Suppressor macrophage treated with lipopolysaccharide for 4 hours (primary cell): ENCODE measurements around the gene ITGBL1.

ENCODE experiments used
- DNase-seq: peaks from one replicate; pipeline ENCODE4 v3.0.0-alpha.2; 2020

Gene ITGBL1, protein sequence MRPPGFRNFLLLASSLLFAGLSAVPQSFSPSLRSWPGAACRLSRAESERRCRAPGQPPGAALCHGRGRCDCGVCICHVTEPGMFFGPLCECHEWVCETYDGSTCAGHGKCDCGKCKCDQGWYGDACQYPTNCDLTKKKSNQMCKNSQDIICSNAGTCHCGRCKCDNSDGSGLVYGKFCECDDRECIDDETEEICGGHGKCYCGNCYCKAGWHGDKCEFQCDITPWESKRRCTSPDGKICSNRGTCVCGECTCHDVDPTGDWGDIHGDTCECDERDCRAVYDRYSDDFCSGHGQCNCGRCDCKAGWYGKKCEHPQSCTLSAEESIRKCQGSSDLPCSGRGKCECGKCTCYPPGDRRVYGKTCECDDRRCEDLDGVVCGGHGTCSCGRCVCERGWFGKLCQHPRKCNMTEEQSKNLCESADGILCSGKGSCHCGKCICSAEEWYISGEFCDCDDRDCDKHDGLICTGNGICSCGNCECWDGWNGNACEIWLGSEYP

DNA sequence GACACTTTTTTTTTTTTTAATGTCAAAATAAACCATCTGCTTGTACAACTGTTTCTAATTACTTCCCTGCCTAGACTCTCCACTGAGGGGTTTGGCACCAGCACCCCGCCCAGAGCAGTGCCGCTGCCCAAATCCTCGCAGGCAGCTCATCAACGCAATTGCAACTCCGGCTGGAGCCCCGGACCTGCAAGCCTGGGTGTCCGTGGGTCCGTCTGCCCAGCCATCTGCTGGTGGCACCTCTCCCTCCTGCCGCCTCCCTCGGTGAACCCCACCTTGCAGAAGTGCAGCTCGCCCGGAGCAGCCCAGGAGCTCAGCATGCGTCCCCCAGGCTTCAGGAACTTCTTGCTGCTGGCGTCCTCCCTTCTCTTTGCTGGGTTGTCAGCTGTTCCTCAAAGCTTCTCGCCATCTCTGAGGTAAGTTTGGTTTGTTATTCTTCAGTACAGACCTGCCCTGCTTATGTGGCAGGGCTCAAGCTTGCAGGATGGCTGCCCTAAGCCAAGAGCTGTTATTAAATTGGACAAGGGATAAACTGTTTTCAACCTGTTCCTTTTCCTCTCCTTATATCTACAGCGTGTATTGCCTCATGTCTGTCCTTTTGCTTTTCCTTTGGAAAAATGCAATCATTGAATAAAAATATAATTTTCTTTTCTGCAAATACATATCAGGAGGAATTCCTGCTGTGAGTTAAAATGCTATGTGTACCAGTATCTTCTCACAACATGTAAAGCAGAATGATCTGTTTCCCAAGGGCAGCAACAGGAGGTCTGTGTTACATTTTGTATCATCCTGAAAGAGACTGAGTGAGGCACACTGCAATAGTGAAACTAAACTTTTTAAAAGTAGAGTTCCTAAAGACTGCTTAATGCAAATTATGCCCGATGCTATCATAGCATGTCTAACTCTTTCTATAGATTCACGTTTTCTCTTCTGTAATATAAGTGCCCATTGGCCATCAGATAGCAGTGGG is at the start of gene ITGBL1:
Gene ITGBL1 (plus strand): TSS at position 157 of the 967 bp plus-strand sequence. CDS start 159 bp downstream, at position 316.
- no peak for DNase-seq

DNA sequence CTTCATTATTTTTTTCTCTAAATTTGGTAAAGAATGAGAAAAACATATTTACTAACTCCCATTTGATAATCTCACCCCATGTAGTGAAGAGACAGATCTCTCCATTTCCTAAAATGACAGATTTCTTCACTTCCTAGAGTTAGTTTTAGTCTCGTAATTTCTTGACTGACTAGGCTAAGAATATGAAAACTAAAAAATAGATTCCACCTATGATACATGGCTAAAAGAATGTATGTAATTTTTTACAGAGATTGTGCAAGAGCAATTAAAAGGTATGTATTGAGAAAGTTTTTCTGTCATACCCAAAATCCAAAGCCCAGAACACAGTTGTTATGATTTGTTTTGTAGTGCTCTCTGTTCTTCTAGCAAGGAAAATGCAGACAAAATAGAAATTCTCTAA is 45.7 kb upstream of the ITGBL1 start:
- no peak for DNase-seq

DNA sequence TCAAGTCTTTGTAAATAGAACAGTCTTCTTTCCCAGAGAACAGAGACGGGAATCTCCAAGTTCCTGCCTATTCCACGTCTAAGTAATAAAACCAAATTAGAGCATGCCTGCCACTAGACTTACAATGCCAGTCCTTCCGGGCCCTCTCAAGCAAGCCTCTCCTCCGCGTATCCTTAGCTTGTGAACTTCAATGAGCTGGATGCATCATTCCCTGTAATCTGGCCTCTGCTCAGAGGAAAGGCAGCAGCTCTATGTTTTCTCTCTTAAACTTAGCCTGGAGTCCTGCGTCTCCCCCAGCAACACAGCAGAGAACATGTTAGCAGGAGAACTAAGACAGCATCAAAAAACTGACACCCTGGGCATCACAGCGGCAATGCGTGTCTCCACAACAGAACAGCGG is 44.3 kb upstream of the ITGBL1 start:
- DNase-seq: no peak

DNA sequence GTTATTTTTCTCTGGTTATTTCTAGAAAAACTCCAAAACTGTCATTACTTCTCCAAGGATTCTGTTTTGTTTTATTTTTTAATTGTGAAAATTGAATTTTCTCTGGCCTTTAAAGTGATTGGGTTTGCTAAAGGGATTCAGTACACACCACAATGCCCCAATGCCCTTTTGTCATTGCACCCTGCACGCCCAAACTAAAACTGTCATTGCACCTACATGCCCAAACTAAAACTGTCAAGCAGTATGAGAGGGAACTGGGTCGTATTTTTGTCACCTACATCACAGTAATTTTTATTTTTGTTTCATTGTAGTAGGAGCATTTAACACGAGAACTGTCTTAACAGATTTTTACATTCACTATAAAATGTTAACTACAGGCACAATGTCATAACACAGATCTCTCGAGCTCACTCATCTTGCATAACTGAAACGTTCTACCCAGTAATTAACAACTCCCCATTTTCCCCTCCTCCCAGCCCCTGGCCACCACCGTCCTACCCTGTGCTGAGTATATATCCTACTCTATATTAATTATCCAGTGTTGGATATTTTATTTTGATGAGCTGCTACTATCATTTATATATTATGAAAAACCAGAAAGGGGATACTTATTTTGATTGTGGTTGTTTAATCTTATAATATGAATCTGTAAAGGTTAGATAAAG is 43.4 kb upstream of the ITGBL1 start:
- DNase-seq: no peak

DNA sequence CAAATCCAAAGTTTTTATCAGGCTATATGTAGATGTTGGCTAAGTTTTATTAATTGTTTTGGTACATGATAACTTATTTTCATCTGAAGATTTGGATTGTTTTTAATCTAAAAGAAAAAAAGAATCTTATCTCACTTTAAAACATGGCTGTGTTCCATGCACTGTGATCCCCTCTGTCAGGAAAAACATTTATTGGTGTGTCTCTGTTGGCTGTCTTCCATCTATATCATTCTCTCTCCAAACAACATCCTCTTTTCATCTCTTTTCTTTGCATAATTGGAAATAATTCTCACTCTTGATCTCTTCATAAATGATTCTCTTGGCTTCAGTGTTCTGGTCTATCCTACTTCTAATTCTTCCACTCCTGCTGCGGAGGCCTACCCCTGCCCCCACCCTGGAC is 40.4 kb upstream of the ITGBL1 start:
- no peak for DNase-seq

DNA sequence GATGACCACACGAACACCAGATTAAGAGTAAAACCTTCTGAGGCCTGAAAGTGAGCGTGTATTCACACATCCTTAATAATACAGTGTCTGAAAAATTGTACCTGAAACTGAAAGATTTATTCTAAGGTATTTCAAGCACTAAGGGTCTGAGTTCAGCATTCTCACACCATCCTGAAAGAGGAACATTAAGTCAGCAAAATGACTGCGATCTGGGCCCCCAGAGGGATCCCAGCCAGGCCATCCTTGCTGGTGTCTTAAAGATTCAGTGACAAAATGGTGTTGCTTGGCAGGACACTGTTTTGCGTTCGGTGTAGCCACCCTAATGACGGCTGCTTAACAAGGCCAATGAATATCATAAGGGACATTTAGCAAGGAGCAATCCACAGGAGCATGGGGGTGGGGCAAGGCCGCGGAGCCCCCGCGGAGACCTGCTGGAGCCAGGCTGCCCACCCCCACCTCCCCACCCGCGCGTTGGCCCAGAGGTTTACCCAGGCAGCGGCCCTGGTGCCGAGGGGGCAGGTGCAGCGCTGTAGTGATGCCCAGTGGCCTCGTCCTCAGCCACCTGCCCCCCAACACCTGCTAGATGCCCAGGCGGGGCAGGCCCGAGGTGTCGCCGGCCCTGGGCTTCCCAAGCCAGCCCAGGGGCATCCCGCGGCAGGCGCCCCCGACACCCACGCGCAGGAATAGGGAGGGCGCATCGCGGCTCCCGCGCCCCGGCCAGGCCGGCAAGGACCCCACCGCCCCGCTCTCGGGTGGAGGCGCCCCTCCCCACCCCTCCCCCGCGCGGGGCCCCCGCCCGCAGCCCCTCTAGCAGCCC is 36.9 kb upstream of the ITGBL1 start:
- no peak for DNase-seq

DNA sequence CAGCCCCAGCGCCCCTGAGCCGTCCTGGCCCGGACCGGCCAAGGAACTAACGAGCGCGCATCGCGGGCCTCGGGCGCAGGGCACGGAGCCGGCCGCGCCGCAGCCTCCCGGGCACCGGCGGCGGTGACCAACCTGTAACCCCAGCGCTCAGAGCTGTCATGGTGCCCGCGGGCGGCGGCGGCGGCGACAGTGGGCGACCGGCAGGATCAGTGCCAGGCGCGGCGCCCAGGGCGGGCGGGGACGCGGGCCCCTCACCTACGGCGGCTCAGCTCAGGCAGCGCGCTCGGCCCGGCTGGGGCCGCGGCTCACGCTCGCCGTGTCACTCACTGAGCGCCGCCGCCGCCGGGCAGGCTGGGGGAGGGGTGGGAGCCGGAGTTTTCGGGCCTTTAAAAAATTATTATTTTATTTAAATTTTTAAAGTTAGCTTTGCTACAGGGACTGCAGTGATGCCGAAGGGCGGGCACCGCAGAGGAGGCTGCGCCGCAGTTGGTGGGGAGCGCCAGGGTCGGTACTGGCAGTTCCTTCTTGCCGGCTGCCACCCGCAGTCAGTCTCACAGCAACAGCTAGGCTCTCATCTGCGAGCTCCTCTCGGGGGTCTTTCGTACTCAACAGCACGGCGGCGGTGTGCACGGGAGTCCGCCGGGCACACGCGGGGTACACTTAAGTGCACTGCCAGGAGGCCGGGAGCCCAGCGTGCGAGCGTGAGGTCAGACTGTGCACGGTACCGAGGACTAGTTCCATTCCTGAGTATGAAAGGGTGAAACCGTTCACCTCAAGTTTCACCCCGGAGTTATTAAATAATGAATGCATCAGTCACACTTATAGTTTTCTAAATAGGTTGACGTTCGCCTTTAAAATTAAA is 36.1 kb upstream of the ITGBL1 start, which contains the start of gene NALCN:
Gene NALCN (minus strand): TSS at position 328 of the 862 bp plus-strand sequence. CDS start 17,382 bp downstream, outside the sequence.
- no peak for DNase-seq

DNA sequence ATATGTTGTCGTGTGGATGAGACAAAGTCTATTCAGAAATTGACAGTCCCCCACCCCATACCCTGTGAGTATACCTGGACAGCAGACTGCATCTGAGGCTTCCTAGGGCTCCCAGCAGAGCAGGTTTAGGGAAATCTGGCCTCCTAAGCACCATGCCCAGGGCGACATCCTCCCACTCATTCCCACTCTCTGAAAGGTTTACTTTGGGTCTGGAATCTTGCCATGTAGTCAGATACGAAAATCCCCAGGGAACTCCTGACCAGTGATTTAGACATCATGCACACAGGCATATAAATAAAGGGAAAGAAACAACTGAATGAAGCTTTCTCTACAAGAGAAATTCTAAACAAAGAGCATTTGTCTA is 35.5 kb upstream of the ITGBL1 start:
- no peak for DNase-seq

DNA sequence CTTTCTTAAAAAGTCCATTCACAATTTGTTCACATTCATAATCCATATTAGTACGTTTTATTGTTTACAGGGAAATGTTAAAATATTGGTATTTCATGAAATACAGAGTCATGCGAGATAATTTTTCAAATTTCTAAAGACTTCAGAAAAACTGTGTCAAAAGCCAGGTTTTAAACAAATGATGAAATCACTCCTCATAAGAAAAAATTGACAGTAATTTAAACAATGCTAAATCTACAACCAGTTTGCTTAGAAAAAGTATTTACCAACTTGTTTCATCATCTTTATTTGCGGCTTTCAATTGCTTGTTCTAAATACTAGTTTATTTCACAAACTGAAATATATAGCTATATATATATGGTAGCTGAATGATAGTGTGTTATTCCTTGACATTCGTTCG is 35.0 kb upstream of the ITGBL1 start:
- DNase-seq: no peak

DNA sequence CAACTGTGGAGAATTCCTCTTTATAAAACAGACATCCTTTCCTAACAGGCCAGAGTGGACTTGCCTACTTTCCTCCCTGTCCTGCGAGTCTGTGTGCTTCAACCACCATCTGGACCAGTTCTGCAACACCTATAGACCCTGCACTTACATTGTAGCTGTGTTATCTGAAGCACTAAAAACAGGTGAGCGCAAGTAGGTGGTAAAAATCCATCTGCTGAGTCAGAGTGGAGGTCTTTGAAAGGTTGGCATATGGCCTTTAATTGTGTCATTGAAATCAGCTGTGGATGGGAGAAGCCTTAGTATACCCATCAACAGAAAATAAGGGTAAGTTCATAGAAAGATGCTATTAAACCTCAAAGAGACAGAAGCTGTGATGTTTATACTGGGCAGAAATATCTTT is 28.6 kb upstream of the ITGBL1 start:
- no peak for DNase-seq

DNA sequence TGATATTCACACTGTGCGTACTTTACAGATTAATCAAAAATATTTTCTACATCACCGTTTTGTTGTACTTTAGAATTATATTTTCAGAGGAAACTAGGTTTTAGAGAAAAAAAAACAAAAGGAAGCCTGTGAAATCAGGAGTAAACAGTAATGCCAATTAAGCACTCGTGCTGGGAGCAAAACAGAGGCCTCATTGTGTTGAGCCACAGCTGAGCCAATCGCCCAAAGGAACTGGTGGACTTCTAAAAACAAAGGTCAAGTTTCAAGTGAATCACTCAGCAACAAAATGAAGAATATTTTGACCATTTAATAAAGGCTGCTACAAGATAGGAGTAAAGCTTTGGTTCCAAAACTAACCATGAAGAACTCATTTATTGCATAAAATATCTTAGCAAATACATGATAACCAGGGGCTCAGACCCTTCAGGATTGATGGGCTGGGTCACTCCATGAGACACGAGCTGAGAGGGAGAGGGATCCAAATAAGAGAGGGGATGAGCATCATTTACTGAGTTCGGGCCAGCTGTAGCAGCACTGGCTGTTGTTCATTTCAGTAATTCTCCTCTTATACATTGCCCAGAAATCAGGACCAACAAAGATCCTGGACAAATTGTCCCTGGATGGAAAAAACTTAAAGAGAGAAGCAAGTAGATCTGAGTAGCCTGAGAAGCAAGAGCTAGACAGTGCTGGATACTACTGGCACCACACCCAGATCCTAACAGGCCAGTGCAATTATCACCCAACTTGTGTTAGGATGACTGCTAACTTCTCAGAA is 27.9 kb upstream of the ITGBL1 start:
- no peak for DNase-seq

DNA sequence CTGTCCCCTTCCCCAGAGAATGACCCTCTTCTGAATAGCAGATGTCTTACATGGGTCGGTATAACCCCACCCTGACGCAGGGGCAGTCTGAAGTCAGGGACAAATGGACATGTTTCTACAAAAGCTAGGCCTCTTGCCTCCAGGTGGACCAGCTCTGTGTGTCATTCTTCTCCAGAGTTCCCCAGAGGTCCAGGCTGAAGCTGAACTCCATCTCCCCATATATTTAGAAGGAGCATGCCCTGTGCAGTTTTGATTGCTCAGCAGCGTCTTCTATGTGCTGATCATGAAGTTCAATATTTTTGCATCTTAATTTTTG is 27.4 kb upstream of the ITGBL1 start:
- DNase-seq: no peak

DNA sequence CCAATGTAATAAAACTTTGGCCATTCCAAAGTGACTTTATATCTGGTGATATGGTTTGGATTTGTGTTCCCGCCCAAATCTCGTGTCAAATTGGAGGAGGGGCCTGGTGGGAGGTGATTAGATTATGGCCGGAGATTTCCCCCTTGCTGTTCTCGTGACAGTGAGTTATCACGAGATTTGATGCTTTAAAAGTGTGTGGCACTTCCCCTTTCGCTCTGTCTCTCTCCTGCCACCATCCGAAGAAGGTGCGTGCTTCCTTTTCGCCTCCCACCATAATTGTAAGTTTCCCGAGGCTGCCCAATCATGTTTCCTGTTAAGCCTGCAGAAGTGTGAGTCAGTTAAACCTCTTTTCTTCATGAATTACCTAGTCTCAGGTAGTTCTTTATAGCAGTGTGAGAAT is 26.9 kb upstream of the ITGBL1 start:
- no peak for DNase-seq

DNA sequence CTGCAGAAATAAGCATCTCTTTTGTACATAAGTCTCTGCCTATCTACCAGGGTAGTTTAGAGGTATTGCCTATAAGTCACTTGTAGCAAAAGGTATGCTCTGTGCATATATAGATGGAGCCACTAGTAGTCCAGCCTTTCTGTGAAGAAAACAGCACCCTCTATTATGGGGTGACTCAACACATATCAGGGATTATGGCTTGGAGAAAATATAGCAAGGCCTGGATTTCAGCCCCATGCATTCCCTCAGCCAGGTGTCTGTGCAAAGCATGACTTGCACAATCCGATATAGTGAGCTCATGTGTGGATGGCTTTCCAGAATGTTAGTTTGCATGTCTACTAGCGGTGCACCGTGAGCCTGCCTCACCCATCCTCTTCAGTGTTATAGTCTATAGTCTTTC is 22.7 kb upstream of the ITGBL1 start:
- no peak for DNase-seq

DNA sequence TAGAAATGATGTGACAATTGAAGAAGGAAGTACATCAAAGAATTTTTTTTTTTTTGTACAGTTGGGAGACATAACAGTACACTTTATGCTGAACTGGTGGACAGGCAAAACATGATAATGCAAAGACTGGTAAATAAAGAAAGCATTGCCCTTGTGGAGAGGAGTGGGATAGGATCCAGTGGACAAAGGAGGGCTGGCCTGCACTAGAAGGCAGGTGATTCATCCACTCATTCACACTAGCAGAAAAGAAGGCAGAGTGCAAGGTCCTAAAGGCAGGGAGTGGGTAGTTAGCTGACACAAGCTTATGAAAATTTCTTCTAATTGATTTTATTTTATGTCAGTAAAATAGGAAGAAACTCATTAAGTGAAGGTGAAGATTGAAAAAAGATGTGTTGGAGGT is 18.6 kb upstream of the ITGBL1 start:
- no peak for DNase-seq

DNA sequence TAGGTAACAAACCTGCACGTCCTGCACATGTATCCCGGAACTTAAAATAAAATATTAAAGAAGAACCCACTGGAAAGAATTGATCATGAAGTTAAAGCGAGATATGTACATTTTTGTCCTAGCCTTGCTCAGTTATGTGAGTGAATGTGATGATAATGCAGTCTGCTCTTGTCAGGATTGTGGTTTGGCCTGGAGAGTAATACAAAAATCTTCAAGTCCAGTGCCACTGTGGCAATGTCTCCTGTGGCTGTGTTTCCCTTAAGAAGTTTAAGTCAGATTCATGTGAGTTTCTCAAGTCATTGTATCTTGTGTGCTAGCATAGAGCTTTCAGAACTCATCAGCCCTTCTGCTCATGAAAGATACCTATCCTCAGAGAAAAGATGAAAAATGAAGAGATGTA is 18.0 kb upstream of the ITGBL1 start:
- DNase-seq: no peak

DNA sequence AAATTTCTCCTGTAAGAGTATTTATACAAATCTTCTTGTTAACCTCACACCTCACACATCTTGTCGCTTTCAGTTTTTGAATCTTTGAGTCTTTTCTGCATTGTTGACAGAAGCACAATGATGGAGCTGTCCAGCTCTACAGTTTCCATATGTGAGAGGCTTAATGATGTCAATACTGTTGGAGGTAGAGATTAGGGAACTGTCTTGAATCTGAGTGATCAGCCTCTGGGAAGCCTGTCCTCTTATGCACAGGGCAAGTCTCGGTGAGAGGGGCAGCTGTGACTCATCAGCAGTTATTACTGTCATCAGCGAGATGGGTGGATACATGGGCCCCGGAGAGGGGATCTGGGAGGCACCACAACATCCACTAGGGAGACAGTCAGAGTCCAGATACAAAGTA is 4.6 kb upstream of the ITGBL1 start:
- DNase-seq: no peak

DNA sequence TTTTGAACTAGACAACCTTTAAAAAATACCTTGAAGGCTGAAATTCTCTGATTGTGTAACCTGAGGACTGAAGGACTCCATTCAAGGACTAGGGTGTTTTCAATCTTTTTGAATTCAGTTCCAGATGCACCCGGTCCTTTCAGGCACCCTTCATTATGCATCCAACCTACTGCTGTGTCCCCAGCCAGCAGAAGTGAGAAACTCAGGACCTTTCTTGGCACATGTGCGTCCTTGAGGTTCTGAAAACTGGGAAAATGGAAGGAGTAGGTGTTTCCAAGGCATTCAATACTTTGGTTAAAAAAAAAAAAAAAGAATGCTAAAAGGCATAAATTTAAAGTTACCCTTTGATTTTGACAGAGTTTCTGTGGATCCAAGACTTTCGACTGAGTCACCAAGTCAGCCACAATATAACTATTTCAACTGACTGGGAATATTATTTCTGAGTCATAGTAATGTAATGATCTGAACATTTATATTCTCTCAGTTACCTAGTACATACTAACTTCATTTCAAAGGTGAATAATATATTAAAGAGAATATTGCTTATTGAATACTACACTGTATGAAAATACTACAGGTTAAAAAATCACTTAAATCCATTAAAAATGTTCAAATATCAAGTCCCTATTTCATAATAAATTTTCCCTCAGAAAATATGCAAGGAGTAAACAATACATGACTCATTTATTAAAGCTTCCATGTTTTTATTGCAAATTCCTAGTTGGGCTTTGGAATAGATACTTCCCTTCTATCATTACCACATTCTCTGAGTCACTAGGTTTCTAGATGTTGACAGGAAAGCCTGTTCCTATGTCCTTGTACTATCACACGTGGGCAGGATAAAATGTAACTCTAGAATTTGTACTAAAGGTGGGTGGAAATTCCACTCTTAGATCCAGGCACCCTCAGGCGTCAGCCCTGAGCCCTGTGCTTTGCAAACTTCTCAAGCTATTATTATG is 2.4 kb upstream of the ITGBL1 start:
- DNase-seq: no peak

DNA sequence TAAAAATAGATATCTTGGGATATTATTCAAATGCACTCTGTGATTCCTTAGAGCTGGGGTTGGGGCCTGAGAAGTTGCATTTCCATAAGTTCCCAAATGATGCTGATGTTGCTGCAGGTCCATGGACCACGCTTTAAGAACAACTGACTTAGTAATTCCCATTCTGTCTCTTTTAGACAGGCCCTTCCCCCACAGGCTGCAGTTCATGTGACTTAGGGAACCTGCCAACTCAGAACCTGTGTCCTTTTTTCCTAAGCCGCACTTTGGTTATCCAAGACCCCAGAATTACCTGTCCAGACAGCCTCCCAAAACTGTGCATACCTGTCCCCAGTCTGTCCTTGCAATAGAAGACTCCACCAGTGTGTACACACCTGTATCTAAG is 1.7 kb upstream of the ITGBL1 start:
- DNase-seq: no peak
